MCF 10A (cell line): ENCODE results near the gene BSPRY. TPM values are rescaled to one million over a fixed set of nuclear protein-coding genes. Genes with fewer than 3 reads are reported as not detected.

Experiments used
- BruUV-seq: library from RNA; stranded (reverse); fragments of 400-500 nt; replicated peaks from 2 replicates; lab custom pipeline; 2021; lab: Mats Ljungman, UMichigan
- CTCF ChIA-PET: fragments of 300-600 bp; sonication (Branson Sonifier 250); formaldehyde crosslinking; extraction: SDS; loops from one replicate; lab custom pipeline; 2021; ENCODE audit warnings: antibody characterized with exemption, inconsistent platforms; lab: Yijun Ruan, JAX
- POLR2A ChIA-PET: fragments of 300-600, 350-650 bp; sonication (Branson Sonifier 250); formaldehyde crosslinking; extraction: SDS; loops from one replicate; lab custom pipeline; 2020; ENCODE audit warnings: antibody characterized with exemption, inconsistent platforms; lab: Yijun Ruan, JAX
- DNase-seq: peaks from one replicate; pipeline ENCODE4 v3.0.0-alpha.2; 2018; ENCODE audit not compliant: unreplicated experiment
- H3K27ac Mint-ChIP-seq: one replicate; pipeline ENCODE4 v1.8.0; 2022; ENCODE audit warnings: mild to moderate bottlenecking, low read depth, mixed read lengths; ENCODE audit not compliant: unreplicated experiment
- H3K27me3 Mint-ChIP-seq: one replicate; pipeline ENCODE4 v1.8.0; 2022; ENCODE audit warnings: mixed read lengths; ENCODE audit not compliant: insufficient read depth, unreplicated experiment
- H3K36me3 Mint-ChIP-seq: one replicate; pipeline ENCODE4 v1.8.0; 2022; ENCODE audit warnings: mild to moderate bottlenecking, moderate library complexity, mixed read lengths; ENCODE audit not compliant: insufficient read depth, unreplicated experiment
- H3K4me1 Mint-ChIP-seq: one replicate; pipeline ENCODE4 v1.8.0; 2022; ENCODE audit warnings: mixed read lengths; ENCODE audit not compliant: insufficient read depth, unreplicated experiment
- H3K4me3 Mint-ChIP-seq: one replicate; pipeline ENCODE4 v1.8.0; 2022; ENCODE audit warnings: mild to moderate bottlenecking, moderate library complexity, mixed read lengths; ENCODE audit not compliant: unreplicated experiment
- H3K9me3 Mint-ChIP-seq: one replicate; pipeline ENCODE4 v1.8.0; 2022; ENCODE audit warnings: mixed read lengths; ENCODE audit not compliant: unreplicated experiment
- intact Hi-C: fragments of 100-400 bp; cut with micrococcal nuclease; formaldehyde crosslinking; loops from 2 replicates; pipeline ENCODE4 v1.14.1; 2022
- total RNA-seq: library from RNA; stranded (reverse); gene quantifications from 2 replicates; pipeline ENCODE4 v1.2.3, GENCODE V29; 2022
- TF ChIP-seq, protein P1 (sequence below): fragments of 200-600 bp; IDR thresholded peaks from one replicate; pipeline ENCODE4 v1.8.0; 2022; ENCODE audit warnings: antibody characterized with exemption, mild to moderate bottlenecking; ENCODE audit not compliant: unreplicated experiment

The BSPRY gene
- total RNA-seq, 1 experiment from 2014 or later = 0.21 TPM

DNA sequence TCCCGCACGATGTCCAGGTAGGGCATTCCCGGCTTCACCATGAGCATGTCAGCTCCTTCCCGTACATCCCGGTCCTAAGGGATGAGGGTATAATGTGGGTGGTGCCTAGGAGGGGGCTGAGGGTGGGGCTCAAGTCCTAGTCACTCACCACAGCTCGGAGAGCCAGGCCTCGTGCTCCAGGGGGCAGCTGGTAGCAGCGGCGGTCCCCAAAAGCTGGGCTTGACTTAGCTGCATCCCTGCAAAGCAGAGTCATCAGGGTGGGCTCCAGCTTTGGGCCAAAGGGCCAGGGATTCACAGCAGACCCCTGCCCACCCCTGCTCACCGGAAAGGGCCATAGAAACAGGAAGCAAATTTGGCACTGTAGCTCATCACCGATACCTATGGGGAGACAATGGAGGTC is 40.1 kb downstream of the BSPRY start:
- H3K4me1 Mint-ChIP-seq = no peaks in the 10 kb centered on the region
- no peaks in the 10 kb centered on the region for H3K36me3 Mint-ChIP-seq
- no peak for DNase-seq
- POLR2A ChIA-PET = no interaction called here
- intact Hi-C loops = no loop called here
- TF ChIP-seq, protein P1, sequence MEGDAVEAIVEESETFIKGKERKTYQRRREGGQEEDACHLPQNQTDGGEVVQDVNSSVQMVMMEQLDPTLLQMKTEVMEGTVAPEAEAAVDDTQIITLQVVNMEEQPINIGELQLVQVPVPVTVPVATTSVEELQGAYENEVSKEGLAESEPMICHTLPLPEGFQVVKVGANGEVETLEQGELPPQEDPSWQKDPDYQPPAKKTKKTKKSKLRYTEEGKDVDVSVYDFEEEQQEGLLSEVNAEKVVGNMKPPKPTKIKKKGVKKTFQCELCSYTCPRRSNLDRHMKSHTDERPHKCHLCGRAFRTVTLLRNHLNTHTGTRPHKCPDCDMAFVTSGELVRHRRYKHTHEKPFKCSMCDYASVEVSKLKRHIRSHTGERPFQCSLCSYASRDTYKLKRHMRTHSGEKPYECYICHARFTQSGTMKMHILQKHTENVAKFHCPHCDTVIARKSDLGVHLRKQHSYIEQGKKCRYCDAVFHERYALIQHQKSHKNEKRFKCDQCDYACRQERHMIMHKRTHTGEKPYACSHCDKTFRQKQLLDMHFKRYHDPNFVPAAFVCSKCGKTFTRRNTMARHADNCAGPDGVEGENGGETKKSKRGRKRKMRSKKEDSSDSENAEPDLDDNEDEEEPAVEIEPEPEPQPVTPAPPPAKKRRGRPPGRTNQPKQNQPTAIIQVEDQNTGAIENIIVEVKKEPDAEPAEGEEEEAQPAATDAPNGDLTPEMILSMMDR = no peak
- H3K4me3 Mint-ChIP-seq = no peak overlapping the region
- CTCF ChIA-PET = interaction anchor here (0.6 to 0.9 kb wide), 5 partner anchors 12 to 702 kb away, joined by 3 to 4 read pairs (median 3); partner anchors contain the start of gene CDC26
- no peaks in the 10 kb centered on the region for H3K9me3 Mint-ChIP-seq
- H3K27me3 Mint-ChIP-seq = no peaks in the 10 kb centered on the region
- no peak overlapping the region for H3K27ac Mint-ChIP-seq
- no TSS peak for BruUV-seq

DNA sequence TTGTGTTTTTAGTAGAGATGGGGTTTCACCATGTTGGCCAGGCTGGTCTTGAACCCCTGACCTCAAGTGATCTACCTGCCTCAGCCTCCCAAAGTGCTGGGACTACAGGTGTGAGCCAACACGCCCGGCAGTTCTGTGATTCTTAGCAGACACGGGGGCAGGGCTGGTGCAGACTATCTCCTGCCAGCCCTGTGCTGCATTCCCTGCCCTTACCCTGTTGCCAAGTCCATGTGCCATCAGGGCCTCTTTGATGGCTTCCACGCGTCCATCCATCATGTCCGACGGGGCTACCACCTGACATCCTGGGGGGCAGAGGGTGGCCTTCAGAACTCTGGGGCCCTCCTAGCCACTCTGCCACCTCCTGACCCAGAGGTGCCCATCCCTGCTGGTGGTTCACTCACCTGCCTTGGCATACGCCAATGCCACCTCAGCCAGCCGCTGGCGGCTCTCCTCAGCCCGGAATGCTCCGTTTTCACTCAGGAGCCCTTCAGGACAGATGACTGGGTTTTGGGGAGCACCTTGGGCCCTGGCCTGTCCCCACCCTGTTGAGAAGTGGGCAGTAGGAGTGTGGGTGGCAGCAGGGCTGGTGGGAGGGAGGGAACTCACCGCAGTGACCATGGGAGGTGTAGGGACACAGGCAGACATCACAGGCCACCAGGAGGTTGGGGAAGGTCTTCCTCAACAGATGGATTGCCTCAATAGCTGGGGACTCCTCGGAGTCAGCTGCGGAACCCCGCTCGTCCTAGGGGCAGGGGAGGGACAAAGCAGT is 41.0 kb downstream of the BSPRY start:
- intact Hi-C loops = no loop called here
- CTCF ChIA-PET = interaction anchor here (0.6 to 1.7 kb wide), 5 partner anchors 11 to 701 kb away, joined by 3 to 7 read pairs (median 3); partner anchors contain the start of genes ALAD and CDC26
- DNase-seq = no peak
- Mint-ChIP-seq H3K36me3 (no peaks in the 10 kb centered on the region), H3K4me1 (no peaks in the 10 kb centered on the region), H3K4me3 (no peak overlapping the region), H3K9me3 (no peaks in the 10 kb centered on the region), H3K27ac (no peak overlapping the region), H3K27me3 (no peaks in the 10 kb centered on the region)
- no TSS peak for BruUV-seq
- TF ChIP-seq, protein P1 = no peak
- POLR2A ChIA-PET = no interaction called here

DNA sequence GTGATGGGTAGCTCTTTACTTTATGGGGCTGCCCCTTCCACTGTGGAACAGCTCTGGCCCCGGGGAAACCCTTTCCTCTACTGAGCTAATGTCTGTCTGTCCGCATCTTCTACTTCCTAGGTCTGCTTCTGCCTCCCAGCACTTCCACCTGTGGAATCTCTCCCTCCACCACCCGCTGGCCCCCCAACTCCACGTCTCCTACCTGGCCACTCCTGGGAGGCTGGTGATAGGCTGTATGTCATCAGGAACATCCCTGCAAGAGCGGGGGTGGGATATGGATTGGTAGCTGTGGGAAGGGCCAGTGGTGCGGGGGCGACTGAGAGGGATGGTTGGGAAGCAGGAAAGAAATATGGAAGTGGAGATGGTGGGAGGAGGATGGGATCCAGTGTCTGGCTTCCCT is 42.6 kb downstream of the BSPRY start:
- CTCF ChIA-PET = interaction anchor here (1.1 to 1.7 kb wide), 2 partner anchors 9 to 15 kb away, joined by 4 to 7 read pairs; partner anchors contain the start of gene ALAD
- intact Hi-C loops = no loop called here
- no peaks in the 10 kb centered on the region for H3K9me3 Mint-ChIP-seq
- no peak overlapping the region for H3K27ac Mint-ChIP-seq
- no peak overlapping the region for H3K4me3 Mint-ChIP-seq
- no peaks in the 10 kb centered on the region for H3K27me3 Mint-ChIP-seq
- DNase-seq = no peak
- H3K4me1 Mint-ChIP-seq = no peaks in the 10 kb centered on the region
- no TSS peak for BruUV-seq
- H3K36me3 Mint-ChIP-seq = no peaks in the 10 kb centered on the region
- TF ChIP-seq, protein P1 = no peak
- POLR2A ChIA-PET = no interaction called here

DNA sequence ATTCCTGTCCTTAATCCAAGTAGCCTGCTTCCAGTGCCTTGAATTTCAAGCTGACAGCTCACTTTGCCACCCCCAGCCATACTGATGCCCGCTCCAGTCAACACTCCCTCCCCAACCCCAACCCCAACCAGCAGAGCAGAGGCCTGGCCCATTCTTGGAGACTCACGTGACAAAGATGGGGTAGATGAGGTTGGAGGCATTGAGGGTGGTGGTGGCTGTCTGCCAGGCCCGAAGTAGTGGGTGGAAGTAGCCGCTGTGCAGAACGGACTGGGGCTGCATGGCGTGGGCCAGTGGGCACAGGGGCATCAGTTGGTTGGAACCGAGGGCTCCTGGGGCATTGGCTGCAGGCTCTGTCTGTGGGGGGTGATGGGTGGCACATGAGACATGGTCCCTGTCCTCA is 43.9 kb downstream of the BSPRY start:
- Mint-ChIP-seq H3K9me3 (no peaks in the 10 kb centered on the region), H3K4me1 (no peaks in the 10 kb centered on the region), H3K27me3 (no peaks in the 10 kb centered on the region), H3K4me3 (no peak overlapping the region), H3K27ac (no peak overlapping the region), H3K36me3 (no peaks in the 10 kb centered on the region)
- POLR2A ChIA-PET = no interaction called here
- DNase-seq = no peak
- no TSS peak for BruUV-seq
- CTCF ChIA-PET = interaction anchor here (0.7 to 1.0 kb wide), 2 partner anchors 15 to 54 kb away, joined by 3 to 4 read pairs; partner anchors contain the start of gene WDR31
- intact Hi-C loops = no loop called here
- TF ChIP-seq, protein P1 = no peak
